NB4 (cell line): Measurements from ENCODE around the gene COA1.
"Not testable (repeated sequence)": the region's sequence is repeated elsewhere in the genome, so short reads cannot be mapped to it uniquely, and the experiment has no call there.

Experiments
- DNase-seq: peaks from one replicate; pipeline ENCODE4 v3.0.0; 2010; ENCODE audit warnings: low read depth
- H3K4me3 ChIP-seq: one replicate; pipeline ENCODE4 v1.5.1; 2011; ENCODE audit warnings: mild to moderate bottlenecking, low read depth, low read length, moderate library complexity
- CTCF ChIP-seq: IDR thresholded peaks from one replicate; pipeline ENCODE4 v1.5.1; 2012; ENCODE audit warnings: low read depth, low read length
- MYC ChIP-seq: IDR thresholded peaks from 2 replicates; pipeline ENCODE4 v1.6.1; 2011; ENCODE audit warnings: low read depth, low read length
- POLR2A ChIP-seq: IDR thresholded peaks from 2 replicates; pipeline ENCODE4 v1.6.1; 2011; ENCODE audit warnings: mild to moderate bottlenecking; ENCODE audit not compliant: insufficient read length; ENCODE audit errors: extremely low read depth
- TF ChIP-seq, protein P1 (sequence below): IDR thresholded peaks from 2 replicates; pipeline ENCODE4 v1.6.1; 2011; ENCODE audit warnings: low read depth, low read length

The COA1 gene

GRCh38 chr7:43749383-43749940, 20.1 kb upstream of the COA1 start:
- no peak for DNase-seq
- TF ChIP-seq, protein P1, sequence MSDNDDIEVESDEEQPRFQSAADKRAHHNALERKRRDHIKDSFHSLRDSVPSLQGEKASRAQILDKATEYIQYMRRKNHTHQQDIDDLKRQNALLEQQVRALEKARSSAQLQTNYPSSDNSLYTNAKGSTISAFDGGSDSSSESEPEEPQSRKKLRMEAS, result no peak
- TF ChIP-seq POLR2A (no peak), CTCF (no peak), MYC (no peak)
- no peak overlapping the region for H3K4me3 ChIP-seq

DNA sequence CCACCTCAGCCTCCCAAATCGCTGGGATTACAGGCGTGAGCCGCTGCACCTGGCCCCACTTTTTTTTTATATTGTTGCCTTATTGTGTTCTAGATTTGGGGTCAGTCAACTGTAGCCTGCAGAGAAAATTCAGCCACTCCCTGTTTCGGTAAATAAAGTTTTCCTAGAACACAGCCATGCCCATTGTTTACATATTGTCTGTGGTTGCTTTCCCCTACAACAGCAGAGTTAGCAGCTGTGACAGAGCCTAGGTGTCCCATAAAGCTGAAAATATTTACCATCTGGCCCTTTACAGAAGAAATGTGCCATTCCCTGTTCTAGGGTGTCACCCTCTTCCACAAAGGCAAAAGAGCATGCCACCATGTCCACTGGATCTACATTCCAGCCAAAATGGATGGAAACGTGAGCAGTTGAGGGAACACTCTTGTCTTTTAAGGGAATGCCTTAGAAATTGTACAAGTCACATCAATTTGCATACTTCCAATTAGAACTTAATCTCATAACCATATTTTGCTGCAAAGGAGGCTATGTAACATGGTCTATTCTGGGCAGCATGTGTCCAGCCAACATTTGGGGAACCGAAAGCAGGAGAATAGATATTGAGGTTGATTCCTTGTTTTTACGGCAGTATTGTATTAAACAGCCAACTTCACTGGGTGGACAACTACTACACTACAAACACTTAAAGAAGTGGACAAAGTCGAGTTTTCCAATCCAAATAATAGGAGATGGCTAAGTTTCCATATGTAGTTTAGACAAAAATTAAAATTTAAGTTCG, 18.2 kb upstream of the COA1 start:
- no peak for TF ChIP-seq POLR2A
- no peak overlapping the region for H3K4me3 ChIP-seq
- no peak for DNase-seq

DNA sequence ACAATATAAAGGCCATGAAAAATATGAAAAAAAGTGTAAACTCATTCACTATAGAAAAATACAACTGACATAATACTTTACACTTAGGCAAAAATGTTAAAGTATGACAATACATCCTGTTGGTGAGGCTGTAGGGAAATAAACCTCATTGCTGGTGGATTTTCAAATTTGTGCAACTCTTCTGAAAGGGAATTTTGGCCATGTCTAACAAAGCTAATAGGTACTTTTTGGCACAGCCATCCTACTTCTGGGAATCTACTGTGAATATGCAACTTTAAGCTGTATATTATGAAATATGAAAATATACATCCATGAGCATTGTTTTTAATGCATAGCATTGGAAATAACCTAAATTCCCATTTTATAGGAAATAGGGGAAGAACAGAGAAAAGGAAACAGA, 13.4 kb upstream of the COA1 start:
- TF ChIP-seq, protein P1, result no peak
- H3K4me3 ChIP-seq, result no peak overlapping the region
- no peak for DNase-seq

GRCh38 chr7:43737467-43738127, 8.3 kb upstream of the COA1 start:
- no peak overlapping the region for H3K4me3 ChIP-seq
- no peak for DNase-seq

GRCh38 chr7:43735802-43736603, 6.7 kb upstream of the COA1 start:
- H3K4me3 ChIP-seq, result no peak overlapping the region
- TF ChIP-seq, protein P1, result no peak
- TF ChIP-seq CTCF, result no peak
- no peak for TF ChIP-seq POLR2A
- TF ChIP-seq MYC, result no peak
- DNase-seq, result peak; percentile 43

More at GRCh38 chr7:43737467-43738127, 8.3 kb upstream of the COA1 start:
- TF ChIP-seq POLR2A, result no peak

- H3K4me3 ChIP-seq, result no peak overlapping the region
- TF ChIP-seq POLR2A (no peak), CTCF (no peak), MYC (no peak)
- TF ChIP-seq, protein P1, result no peak
- no peak for DNase-seq
Measured at GRCh38 chr7:43735403-43735801, 6.1 kb upstream of the COA1 start.

GRCh38 chr7:43734575-43735332, 5.4 kb upstream of the COA1 start:
- not testable (repeated sequence) for DNase-seq, H3K4me3 ChIP-seq

DNA sequence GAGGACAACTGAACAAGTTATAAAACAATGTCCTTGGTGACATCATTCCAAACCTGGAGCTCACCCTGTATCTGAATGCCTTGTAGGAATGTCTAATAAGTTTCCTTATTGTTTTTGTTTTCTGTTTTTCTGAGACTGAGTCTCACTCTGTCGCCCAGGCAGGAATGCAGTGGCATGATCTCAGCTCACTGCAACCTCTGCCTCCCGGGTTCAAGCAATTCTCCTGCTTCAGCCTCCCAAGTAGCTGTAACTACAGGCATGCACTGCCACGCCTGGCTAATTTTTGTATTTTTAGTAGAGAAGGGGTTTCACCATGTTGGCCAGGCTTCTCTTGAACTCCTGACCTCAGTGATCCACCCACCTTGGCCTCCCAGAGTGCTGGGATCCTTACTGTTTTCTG, 2.2 kb upstream of the COA1 start:
- DNase-seq, H3K4me3 ChIP-seq: not testable (repeated sequence)
